ENCODE measurements around the gene ANAPC1. TPM values are rescaled to one million over a fixed set of nuclear protein-coding genes. Genes with fewer than 3 reads are reported as not detected.

The ANAPC1 gene
- total and polyA plus RNA-seq, 2 experiments from 2014 or later, result 17.8 to 175 TPM

DNA sequence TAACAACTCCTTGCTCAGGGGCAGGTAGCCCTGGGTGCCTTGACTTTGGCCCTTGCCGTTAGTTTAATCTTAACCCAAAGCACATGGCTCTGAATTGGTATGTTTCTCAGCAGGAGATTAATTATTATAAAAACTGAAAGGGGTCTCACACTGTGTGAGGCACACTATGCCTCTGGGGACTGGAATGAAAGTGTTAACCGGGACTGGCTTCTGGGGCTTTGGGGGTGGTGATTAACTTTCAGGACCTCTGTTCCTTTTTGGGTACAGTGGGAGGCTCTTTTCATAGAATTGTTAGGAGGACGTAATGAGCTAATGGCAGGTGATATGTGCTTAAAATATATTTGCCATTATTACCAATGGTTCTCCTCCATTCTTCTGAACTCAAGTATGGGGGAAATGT lies 19.5 kb upstream of the ANAPC1 start (continued):
- TF ChIP-seq ETS1 (IDR thresholded peaks at IDR 0.05), result no peak
- no peak for TF ChIP-seq CREB1 (CRISPR knock-in tag; IDR thresholded peaks at IDR 0.05; ENCODE audit: low read depth)
- no peak for TF ChIP-seq POLR2AphosphoS5 (IDR thresholded peaks at IDR 0.05; ENCODE audit: low read depth)
- no peak for TF ChIP-seq ZNF331 (CRISPR knock-in tag; IDR thresholded peaks at IDR 0.05; ENCODE audit: low read depth)

DNA sequence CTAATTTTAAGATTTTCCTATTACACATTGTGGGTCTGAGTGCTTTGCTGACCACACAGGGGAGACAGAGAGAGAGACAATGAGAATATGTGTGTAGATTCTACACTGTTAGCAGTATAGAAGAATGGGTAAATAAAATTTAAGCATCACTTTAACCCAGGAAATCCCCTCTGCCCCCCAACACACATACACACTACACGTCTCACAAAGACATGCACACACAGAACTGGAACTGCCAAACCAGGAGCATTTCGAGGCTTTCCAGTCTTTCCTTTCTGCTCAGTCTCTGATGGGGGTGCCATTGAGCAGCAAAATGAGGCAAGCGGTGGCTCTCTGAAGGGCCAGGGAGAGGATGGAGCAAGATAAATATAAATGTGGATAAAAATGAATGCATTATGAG lies 16.9 kb upstream of the ANAPC1 start:
- Histone ChIP-seq H3K36me3 (ENCODE audit: insufficient read depth) (no peaks in the 10 kb centered on the region), H3K4me1 (ENCODE audit: insufficient read depth) (peaks cover 41% of the 10 kb centered on the region), H3K4me2 (0 out of 2 replicates have a peak overlapping the region, but pooled peaks have one; percentile 23), H4K20me1 (replicated peaks; ENCODE audit: insufficient read depth) (peaks cover 9% of the 10 kb centered on the region; the same call in 1 of the 2 replicates), H3K79me2 (replicated peaks; ENCODE audit: insufficient read depth) (no peaks in the 10 kb centered on the region; the same call in 1 of the 2 replicates), H3K9me2 (ENCODE audit: insufficient read depth) (no peaks in the 10 kb centered on the region), H2AFZ (no peak overlapping the region), H3K4me3 (no peak overlapping the region), H3K27me3 (ENCODE audit: insufficient read depth) (peaks cover 28% of the 10 kb centered on the region), H3K27ac (ENCODE audit: low read depth) (no peak overlapping the region), H3F3A (replicated peaks; ENCODE audit: low read depth) (no peaks in the 10 kb centered on the region; the same call in 1 of the 2 replicates)
- no peak for ATAC-seq
- Mint-ChIP-seq H3K4me3 (no peak overlapping the region), H3K9me3 (no peaks in the 10 kb centered on the region), H3K27ac (no peak overlapping the region), H3K36me3 (ENCODE audit: low read depth) (no peaks in the 10 kb centered on the region; the same call in 2 of the 3 replicates), H3K27me3 (ENCODE audit: insufficient read depth, low read depth, poor library complexity) (peaks cover 21% of the 10 kb centered on the region), H3K4me1 (peaks cover 41% of the 10 kb centered on the region)
- DNase-seq (ENCODE audit: low spot score), result peak; percentile 51
- no peak for TF ChIP-seq STAT1 (IDR thresholded peaks at IDR 0.05; ENCODE audit: unreplicated experiment)
- TF ChIP-seq, protein P1, sequence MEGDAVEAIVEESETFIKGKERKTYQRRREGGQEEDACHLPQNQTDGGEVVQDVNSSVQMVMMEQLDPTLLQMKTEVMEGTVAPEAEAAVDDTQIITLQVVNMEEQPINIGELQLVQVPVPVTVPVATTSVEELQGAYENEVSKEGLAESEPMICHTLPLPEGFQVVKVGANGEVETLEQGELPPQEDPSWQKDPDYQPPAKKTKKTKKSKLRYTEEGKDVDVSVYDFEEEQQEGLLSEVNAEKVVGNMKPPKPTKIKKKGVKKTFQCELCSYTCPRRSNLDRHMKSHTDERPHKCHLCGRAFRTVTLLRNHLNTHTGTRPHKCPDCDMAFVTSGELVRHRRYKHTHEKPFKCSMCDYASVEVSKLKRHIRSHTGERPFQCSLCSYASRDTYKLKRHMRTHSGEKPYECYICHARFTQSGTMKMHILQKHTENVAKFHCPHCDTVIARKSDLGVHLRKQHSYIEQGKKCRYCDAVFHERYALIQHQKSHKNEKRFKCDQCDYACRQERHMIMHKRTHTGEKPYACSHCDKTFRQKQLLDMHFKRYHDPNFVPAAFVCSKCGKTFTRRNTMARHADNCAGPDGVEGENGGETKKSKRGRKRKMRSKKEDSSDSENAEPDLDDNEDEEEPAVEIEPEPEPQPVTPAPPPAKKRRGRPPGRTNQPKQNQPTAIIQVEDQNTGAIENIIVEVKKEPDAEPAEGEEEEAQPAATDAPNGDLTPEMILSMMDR (conservative IDR thresholded peaks at IDR 0.05; ENCODE audit: low read depth in 2 of 2), result peak; percentile 56 to 67

- H3K4me2 ChIP-seq, result peak overlapping the region; percentile 96
- peak; percentile 62 for DNase-seq (ENCODE audit: low spot score)
- no peaks in the 10 kb centered on the region for H3F3A ChIP-seq (replicated peaks; ENCODE audit: low read depth)
- H2AFZ ChIP-seq, result peak overlapping the region; percentile 96
- H3K4me3 Mint-ChIP-seq, result peak overlapping the region; percentile 85
- no peaks in the 10 kb centered on the region for H3K36me3 ChIP-seq (ENCODE audit: insufficient read depth)
- peaks cover 30% of the 10 kb centered on the region for H3K4me1 Mint-ChIP-seq
- H3K27me3 Mint-ChIP-seq (ENCODE audit: insufficient read depth, low read depth, poor library complexity), result peaks cover 21% of the 10 kb centered on the region
- no peaks in the 10 kb centered on the region for H3K9me2 ChIP-seq (ENCODE audit: insufficient read depth)
- peaks cover 28% of the 10 kb centered on the region for H3K27me3 ChIP-seq (ENCODE audit: insufficient read depth)
- TF ChIP-seq NANOG (IDR thresholded peaks at IDR 0.05; ENCODE audit: borderline replicate concordance) (no peak), POLR2AphosphoS5 (IDR thresholded peaks at IDR 0.05; ENCODE audit: low read depth) (no peak; the same call in 1 of the 2 replicates), ZNF331 (CRISPR knock-in tag; IDR thresholded peaks at IDR 0.05; ENCODE audit: low read depth) (no peak), STAT1 (IDR thresholded peaks at IDR 0.05; ENCODE audit: unreplicated experiment) (no peak), EZH2phosphoT487 (IDR thresholded peaks at IDR 0.05; ENCODE audit: unreplicated experiment) (no peak)
- TF ChIP-seq, protein P2, sequence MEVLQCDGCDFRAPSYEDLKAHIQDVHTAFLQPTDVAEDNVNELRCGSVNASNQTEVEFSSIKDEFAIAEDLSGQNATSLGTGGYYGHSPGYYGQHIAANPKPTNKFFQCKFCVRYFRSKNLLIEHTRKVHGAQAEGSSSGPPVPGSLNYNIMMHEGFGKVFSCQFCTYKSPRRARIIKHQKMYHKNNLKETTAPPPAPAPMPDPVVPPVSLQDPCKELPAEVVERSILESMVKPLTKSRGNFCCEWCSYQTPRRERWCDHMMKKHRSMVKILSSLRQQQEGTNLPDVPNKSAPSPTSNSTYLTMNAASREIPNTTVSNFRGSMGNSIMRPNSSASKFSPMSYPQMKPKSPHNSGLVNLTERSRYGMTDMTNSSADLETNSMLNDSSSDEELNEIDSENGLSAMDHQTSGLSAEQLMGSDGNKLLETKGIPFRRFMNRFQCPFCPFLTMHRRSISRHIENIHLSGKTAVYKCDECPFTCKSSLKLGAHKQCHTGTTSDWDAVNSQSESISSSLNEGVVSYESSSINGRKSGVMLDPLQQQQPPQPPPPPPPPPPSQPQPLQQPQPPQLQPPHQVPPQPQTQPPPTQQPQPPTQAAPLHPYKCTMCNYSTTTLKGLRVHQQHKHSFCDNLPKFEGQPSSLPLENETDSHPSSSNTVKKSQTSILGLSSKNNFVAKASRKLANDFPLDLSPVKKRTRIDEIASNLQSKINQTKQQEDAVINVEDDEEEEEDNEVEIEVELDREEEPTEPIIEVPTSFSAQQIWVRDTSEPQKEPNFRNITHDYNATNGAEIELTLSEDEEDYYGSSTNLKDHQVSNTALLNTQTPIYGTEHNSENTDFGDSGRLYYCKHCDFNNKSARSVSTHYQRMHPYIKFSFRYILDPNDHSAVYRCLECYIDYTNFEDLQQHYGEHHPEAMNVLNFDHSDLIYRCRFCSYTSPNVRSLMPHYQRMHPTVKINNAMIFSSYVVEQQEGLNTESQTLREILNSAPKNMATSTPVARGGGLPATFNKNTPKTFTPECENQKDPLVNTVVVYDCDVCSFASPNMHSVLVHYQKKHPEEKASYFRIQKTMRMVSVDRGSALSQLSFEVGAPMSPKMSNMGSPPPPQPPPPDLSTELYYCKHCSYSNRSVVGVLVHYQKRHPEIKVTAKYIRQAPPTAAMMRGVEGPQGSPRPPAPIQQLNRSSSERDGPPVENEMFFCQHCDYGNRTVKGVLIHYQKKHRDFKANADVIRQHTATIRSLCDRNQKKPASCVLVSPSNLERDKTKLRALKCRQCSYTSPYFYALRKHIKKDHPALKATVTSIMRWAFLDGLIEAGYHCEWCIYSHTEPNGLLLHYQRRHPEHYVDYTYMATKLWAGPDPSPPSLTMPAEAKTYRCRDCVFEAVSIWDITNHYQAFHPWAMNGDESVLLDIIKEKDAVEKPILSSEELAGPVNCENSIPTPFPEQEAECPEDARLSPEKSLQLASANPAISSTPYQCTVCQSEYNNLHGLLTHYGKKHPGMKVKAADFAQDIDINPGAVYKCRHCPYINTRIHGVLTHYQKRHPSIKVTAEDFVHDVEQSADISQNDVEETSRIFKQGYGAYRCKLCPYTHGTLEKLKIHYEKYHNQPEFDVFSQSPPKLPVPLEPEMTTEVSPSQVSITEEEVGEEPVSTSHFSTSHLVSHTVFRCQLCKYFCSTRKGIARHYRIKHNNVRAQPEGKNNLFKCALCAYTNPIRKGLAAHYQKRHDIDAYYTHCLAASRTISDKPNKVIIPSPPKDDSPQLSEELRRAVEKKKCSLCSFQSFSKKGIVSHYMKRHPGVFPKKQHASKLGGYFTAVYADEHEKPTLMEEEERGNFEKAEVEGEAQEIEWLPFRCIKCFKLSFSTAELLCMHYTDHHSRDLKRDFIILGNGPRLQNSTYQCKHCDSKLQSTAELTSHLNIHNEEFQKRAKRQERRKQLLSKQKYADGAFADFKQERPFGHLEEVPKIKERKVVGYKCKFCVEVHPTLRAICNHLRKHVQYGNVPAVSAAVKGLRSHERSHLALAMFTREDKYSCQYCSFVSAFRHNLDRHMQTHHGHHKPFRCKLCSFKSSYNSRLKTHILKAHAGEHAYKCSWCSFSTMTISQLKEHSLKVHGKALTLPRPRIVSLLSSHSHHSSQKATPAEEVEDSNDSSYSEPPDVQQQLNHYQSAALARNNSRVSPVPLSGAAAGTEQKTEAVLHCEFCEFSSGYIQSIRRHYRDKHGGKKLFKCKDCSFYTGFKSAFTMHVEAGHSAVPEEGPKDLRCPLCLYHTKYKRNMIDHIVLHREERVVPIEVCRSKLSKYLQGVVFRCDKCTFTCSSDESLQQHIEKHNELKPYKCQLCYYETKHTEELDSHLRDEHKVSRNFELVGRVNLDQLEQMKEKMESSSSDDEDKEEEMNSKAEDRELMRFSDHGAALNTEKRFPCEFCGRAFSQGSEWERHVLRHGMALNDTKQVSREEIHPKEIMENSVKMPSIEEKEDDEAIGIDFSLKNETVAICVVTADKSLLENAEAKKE (CRISPR knock-in tag; IDR thresholded peaks at IDR 0.05), result no peak
- H3K4me3 ChIP-seq, result peak overlapping the region; percentile 96
- no peaks in the 10 kb centered on the region for H3K9me3 Mint-ChIP-seq
- peak; percentile 32 for ATAC-seq
- H4K20me1 ChIP-seq (replicated peaks; ENCODE audit: insufficient read depth), result peaks cover 9% of the 10 kb centered on the region; the same call in 1 of the 2 replicates
- no peak overlapping the region for H3K27ac Mint-ChIP-seq
- no peaks in the 10 kb centered on the region; the same call in 2 of the 3 replicates for H3K36me3 Mint-ChIP-seq (ENCODE audit: low read depth)
- H3K27ac ChIP-seq (ENCODE audit: low read depth), result 0 out of 2 replicates have a peak overlapping the region, but pooled peaks have one; percentile 32
- no peaks in the 10 kb centered on the region; the same call in 1 of the 2 replicates for H3K79me2 ChIP-seq (replicated peaks; ENCODE audit: insufficient read depth)
- H3K4me1 ChIP-seq (ENCODE audit: insufficient read depth), result peaks cover 24% of the 10 kb centered on the region
Measured at GRCh38 chr2:111898703-111899514, 14.9 kb upstream of the ANAPC1 start.
